Measurements from ENCODE around the gene PCSK1.

- TF ChIP-seq EZH2phosphoT487 (IDR thresholded peaks at IDR 0.05; ENCODE audit: insufficient read depth, low read depth) (no peak), EZH2 (IDR thresholded peaks at IDR 0.05; ENCODE audit: insufficient read depth, poor library complexity, severe bottlenecking) (no peak)
These were observed 6.6 kb upstream of the PCSK1 start for GRCh38 chr5:96439477-96440184.

All from GM23248 (cell line).